Measurements from ENCODE around the gene U2AF1. TPM values are rescaled to one million over a fixed set of nuclear protein-coding genes. Genes with fewer than 3 reads are reported as not detected.
"Not testable (repeated sequence)": the region's sequence is repeated elsewhere in the genome, so short reads cannot be mapped to it uniquely, and the experiment has no call there.

Gene U2AF1, protein sequence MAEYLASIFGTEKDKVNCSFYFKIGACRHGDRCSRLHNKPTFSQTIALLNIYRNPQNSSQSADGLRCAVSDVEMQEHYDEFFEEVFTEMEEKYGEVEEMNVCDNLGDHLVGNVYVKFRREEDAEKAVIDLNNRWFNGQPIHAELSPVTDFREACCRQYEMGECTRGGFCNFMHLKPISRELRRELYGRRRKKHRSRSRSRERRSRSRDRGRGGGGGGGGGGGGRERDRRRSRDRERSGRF
- polyA plus RNA-seq (2013, experiment 1 of 2; ENCODE audit: insufficient read length), result 43.6 TPM
- 44.6 TPM for polyA plus RNA-seq (2013, experiment 2 of 2; ENCODE audit: insufficient read length)

DNA sequence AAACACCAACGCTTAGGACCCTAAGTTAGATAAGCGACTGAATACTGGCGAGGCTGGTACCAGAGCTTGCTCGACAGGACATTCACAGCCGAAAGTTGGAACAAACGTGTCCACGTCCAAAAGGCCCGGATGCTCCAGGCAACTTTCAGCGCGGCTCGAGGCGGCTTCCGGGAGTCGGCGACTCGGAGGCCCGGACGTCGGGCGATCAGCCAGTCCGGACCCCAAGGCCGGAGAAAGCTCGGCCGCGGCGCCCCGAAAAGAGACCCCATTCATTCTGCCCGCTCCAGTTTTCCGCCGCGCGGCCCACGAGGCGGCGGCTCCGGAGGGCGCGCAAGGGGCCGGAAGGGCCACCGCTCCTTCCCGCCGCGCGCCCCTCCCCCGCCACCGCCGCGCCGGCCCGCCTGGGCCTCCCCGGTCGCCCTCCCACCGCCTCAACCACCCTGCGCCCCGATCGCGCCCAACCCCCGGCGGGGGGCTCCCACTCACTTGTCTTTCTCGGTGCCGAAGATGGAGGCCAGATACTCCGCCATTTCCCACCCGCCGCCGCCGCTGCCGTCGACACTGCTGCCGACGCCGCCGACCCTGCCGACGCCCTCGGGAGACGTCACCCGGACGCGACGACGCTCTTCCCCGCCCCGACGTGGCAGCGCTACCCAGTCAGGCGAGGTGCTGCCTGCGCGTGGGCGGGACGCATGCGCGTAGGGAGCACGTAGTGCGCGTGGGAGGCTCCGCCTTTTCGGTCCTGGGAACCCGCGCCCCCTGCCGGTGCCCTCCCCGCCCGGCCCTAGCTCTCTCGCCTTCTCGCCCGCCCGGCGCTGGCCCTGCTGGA is at the start of gene U2AF1:
U2AF1 (minus strand) TSS at position 606 of the 829 bp plus-strand sequence; CDS start at position 530, 76 bp downstream.
- DNase-seq, result peak; percentile 2

DNA sequence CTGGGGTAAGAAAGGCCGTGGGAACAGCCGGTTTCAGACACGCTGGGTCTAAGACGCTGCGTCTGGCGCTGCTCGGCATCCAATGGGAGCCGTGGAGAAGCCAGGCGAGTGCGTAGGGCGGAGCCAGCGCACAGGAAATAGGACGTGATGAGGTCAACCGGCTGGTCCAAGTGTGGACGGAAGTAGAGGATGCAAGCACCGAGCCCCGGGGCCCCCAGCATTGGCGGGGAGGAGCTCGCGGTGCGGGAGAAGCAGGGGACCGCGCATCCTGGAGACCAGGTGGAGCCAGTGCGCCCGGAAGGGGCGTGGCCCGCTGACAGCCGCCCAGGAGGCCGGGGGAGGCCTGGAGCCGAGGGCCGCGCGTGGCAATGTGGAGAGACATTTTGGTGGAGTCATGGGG is 46.2 kb upstream of the U2AF1 start:
- DNase-seq, result not testable (repeated sequence)

DNA sequence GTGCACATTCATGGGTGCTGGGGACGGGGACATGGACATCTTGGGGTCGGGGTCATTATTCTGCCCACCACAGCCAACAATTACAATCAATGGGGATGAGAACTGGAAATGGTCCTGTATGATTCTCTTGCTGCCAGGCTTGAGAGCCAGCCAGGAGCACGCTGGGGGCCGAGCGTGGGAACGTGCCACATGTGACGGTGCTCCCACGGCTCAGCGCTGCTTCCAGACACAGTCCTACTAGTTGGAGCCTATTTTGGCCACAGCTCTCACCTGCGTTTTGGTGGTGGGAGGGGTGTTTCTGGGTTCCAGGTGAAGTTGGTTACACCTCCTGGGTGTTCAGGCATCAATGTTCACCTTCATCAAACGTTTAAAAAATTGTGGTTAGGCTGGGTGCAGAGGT is 42.0 kb upstream of the U2AF1 start:
- not testable (repeated sequence) for DNase-seq

DNA sequence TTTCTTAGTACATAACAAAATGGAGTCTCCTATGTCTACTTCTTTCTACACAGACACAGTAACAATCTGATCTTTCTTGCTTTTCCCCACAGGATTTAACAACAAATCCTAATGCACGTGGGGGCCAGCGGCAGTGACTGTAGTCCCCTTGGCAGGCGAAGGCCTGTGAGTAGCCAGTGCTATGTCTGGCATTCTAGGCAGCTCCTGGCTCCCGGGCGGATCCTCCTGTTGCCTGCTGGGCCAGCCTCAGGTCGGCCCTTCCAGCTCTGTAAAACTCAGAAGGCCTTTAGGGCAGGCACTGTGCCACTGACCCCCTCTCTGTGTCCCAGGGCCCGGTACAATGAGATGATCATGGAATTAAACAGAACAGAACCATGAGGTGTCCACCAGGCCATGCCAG is 40.6 kb upstream of the U2AF1 start:
- not testable (repeated sequence) for DNase-seq

DNA sequence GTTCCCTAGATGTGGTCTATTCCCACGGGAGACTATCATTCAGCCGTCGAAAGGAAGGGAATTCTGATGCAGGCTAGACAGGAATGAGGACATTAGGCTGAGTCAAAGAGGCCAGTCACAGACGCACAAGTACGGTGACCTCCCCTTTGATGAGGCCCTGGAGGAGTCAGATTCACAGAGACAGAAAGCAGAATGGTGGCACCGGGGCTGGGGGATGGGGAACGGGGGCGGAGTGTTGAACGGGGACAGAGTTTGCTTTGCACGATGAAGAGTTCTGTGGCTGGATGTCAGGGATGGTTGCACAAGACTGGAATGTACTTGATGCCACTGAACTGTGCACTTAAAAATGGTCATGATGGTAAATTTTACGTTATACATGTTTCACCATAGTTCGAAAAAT is 39.3 kb upstream of the U2AF1 start:
- not testable (repeated sequence) for DNase-seq

DNA sequence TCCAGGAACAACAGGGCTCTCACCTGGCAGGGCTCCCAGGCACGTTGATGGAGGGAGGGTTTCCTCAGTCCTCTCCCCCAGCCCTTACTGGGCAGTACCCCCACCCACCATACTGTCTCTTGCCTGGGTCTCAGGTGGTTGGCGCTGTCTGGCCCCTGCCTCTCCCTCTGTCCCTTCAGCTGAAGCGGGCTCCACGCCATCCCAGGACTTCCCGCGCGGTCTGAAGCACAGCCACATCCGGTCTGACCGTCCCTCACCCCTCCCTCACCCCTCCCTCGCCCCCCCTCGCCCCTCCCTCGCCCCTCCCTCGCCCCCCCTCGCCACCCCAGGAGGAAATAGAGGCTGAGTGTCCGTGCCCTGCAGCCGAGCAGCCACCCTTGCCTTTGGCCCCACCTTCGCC is 34.0 kb upstream of the U2AF1 start:
- DNase-seq, result not testable (repeated sequence)

DNA sequence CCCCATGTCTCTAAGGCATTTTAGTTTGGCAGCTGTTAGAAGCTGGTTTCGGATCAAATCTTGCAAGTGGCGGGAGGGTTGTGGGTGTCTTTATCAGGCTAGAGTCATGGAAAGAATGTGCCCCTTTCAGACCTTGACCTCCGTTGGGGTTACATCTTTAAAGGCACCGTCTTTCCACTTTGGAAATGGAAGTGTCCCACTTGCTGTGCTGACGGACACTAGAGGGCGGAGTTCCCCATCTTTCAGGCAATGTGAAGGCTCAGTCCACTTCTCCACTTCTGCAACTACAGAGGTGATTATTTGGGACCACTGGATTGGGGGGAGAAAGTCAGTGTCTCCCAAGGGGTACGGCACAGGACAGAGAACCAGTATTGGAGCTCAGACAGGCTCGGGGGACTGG is 31.6 kb upstream of the U2AF1 start:
- DNase-seq, result not testable (repeated sequence)

DNA sequence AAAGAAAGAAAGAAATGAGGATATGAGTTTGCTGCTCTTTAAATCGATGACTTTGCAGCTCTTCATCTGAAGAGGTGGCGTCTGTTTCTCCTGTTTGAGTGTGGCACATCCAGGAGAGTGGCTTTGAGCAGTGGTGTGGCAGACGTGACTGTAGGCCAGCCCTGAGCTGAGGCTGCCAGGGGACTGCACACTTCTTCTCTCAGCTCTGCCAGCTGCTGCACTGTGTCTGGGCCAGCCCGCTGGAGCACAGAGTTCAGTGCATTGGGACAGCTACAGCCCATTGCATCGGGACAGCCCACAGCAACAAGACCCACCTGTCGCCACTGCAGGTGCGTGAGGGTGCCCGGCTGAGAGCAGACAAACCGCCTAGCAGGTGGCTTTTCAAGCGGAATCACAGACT is 27.1 kb upstream of the U2AF1 start:
- not testable (repeated sequence) for DNase-seq

DNA sequence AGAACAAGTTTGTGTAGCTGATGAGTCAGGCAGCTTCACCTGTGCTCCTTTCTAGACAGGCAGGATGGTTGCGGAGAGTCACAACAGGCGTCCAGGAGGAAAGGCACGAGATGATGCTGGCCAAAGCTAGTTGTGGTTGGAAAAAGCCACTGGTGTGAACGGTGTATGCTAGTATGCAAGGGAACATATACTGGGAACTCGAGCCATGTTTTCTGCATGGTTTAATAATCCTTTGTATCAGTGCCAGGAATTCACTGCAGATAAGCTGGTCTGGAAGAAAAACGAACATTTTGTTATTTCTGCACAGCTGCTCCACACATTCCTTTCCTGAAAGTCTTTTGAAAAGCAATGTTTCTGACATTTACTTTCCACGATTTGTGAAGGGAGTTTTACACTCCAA is 22.7 kb upstream of the U2AF1 start:
- not testable (repeated sequence) for DNase-seq

DNA sequence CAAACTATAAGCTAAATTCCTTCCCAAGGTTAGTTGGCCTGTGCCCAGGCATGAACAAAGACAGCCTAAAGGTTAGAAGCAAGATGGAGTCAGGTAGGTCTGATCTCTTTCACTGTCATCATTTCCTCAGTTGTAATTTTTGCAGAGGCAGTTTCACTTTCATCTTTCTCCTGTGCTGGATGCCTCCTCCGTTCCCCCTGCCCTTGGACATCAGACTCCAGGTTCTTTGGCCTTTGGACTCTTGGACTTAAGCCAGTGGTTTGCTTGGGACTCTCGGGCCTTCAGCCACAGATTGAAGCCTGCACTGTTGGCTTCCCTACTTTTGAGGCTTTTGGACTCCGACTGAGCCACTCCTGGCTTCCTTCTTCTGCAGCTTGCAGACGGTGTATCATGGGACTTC is 8.6 kb upstream of the U2AF1 start:
- not testable (repeated sequence) for DNase-seq

DNA sequence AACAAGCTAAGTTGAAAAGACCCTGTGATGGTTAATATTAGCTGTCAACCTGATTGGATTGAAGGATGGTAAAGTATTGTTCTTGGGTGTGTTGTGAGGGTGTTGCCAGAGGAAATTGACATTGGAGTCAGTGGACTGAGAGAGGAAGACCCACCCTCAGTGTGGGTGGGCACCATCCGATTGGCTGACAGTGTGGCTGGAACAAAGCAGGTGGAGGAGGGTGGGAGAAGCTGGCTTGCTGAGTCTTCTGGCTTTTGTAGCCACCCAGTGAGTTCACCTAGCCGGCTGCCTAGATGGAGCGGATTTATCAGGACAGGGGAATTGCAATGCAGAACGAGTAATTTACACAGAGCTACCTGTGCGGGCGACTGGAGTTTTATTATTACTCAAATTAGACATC is 7.1 kb upstream of the U2AF1 start:
- not testable (repeated sequence) for DNase-seq

DNA sequence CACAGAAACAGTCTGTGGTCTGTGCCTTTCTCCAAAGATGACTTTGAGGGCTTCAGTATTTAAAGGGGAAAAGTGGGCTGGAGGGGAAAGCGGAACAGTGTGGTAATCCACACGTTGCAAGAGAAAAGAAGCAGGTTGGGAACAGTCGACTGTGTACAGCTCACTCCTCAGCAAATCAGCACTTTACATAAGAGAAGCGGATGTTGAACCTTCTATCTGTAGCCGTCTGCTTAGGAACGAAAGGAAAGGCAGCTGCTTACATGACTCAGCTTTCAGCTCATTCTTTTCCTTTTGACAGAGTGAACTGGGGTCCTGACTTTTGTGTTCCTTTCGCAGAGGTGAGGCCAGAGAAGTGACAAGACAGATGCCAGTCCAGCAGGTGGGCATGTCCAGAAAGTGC is 1.6 kb upstream of the U2AF1 start:
- DNase-seq, result not testable (repeated sequence)

DNA sequence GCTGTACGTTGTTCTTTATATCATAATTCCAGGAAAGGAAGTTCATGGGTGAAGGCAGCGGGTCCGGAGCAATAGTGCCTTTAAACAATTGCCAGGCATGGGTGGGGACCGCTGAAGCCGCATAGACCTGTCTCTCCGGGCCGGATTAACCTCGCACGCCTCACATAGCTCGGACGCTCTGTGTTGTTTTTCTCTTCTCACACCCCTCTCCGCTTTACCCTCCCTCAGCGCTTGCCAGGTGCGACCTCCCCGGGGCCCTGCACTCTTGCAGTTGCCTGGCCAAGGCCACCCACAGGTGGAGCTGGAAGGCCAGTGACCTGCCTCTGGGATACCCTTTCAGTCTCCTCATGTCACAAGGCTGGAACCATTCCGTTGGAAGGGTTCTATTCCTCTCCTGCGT is 807 bp upstream of the U2AF1 start:
- not testable (repeated sequence) for DNase-seq

DNA sequence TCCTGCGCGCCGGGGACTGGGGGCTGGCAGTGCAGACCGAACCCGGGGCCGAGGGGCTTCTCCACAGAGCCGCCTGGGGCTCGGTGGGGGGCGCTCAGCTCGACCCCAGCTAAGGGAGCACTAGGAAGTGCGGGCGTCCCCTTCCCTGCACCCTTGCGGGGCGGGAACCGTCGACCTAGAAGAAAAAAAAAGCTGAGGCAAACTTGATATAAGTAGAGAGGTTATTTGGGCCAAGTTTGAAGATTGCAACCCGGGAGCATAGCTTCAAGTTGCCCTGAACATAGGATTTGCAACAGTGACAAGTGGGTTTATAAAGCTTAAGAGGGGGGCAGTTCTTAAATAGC is 396 bp upstream of the U2AF1 start:
- DNase-seq, result not testable (repeated sequence)

DNA sequence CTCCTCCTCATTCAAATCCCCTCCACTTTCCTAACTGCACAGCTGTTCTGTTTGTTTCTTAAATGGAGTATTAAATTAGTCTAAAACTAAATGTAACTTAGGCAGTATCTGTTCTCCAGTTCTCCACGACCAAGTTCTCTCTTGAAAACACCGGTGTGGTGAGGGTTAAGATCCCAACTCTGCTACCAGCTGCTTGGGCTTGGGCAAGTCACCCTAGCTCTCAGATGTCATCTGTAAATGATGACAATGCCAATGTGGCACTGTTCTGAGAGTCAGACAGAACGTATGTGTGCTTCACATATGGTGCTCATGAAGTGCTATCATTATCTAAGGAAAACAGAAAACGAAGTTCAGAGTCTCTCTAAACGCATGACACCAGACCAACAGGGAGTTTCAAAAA is 2.7 kb downstream of the U2AF1 start:
- DNase-seq, result not testable (repeated sequence)

DNA sequence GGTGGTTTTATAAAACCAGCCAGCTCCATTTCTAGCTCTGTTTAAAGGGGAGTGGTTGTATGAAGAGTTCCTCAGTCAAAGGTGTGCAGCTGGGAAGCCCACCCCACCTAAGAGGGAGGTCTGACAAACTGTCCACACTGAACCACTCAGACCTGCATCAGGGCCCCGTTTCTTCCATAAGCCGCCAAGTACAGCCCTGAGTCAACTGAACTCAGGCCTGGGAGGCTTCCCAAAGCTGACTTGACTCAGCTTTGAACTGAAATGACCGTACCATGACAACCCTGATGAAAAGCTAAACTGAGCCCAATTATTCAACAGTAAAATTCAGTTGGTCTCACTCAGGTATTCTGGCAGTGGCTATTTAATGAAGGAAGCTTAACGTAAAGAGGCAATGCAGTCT is 5.1 kb downstream of the U2AF1 start:
- not testable (repeated sequence) for DNase-seq

DNA sequence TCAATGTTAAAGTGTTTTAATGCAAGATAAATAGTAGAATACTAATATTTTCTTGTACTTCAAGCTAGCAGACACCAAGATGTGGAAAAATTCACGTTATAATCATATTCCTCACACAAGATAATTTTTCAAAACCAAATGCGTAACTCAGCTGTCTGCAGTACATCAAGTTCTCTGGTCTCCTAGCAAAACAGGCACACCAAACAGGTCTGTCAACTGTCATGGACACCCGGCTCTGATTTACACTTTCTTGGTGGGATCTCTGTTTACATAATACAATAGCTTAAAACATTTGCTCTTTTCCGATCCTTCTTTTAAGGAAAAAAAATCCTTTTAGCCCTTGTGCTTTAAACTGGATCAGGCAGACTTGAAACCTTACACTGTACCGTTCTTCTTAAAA is 5.7 kb downstream of the U2AF1 start:
- DNase-seq, result not testable (repeated sequence)

DNA sequence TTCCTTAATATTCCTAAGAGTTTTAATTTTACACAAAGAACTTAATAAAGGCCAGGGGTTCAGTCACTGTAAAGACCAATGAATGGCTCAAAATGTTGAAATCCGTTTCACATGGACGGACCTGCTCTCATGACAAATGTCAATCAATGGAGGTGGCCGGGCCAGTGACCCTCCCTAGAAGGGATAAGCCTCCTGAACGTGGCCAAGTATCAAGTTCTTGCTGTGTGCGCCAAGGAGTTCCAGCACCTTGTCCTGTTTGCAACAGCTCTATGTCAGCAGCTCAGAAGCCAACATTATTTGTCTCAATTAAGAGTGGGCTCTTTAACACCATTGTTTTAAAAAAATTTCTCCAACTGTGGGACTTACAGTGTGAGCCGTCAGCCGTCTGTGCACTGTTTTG is 6.4 kb downstream of the U2AF1 start:
- DNase-seq, result not testable (repeated sequence)

DNA sequence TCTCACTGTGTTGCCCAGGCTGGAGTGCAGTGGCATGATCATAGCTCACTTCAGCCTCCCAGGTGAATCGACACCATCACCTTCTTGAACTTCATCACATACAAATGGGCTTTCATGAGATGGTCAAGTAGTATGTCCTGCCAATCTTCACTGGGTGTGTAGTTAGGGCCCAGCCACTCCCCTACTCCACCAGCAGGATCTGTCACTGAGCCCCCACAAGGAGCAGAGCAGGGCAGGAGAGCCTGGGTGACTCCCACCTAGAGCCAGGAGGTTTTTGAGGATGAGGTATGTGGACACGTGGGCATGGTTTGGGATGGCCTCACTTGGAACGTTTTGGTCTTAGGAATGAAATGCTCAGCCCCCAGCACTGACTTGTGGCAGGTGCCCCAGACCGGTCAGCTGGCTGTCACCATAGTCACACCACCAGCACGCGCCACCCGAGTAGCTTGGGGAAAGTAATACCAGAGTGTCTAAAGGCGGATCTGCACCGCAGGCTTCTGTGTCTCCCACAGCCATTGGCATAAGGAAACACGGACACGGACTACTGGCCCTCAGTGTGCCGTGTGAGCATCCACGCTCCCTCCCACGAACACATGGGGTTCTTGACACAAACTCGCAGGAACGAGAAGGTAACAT is 15.3 kb downstream of the U2AF1 start:
- not testable (repeated sequence) for DNase-seq

DNA sequence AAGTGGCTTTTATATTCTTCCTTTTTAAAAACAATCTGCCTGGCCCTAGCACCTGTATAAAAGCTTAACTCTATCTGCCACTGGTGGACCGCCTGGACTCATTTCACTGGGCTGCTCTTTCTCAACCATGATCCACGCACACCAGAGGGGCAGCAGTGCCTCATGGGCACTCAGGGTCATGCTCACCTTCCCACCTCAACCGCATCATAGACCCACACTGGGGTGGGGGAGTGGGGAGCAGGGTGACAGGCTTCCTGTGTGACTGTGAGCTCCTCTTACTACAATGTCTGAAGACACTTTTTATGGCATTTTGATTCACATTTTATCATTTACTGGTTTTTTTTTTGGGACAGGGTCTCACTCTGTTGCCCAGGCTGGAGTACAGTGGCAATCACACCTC is 16.4 kb downstream of the U2AF1 start:
- not testable (repeated sequence) for DNase-seq

DNA sequence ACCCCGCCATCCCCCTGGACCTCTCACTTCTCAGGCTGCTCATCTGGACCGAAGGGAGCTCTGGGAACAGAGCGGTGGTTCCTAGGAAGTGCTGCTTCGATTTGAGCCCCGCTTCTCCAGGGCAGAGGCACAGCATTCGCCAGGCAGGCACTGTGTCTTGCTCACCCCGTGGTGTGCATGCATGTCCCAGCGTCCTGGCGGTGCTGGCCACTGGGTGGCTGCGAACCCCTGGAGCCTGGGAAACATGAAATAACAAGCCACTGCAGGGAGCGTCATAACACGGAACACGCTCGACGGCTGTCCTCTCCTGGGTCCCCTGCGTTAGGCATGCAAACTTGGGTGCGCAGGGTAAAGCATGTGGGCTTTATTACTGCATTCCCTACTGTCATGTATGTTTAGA is 17.9 kb downstream of the U2AF1 start:
- DNase-seq, result not testable (repeated sequence)

DNA sequence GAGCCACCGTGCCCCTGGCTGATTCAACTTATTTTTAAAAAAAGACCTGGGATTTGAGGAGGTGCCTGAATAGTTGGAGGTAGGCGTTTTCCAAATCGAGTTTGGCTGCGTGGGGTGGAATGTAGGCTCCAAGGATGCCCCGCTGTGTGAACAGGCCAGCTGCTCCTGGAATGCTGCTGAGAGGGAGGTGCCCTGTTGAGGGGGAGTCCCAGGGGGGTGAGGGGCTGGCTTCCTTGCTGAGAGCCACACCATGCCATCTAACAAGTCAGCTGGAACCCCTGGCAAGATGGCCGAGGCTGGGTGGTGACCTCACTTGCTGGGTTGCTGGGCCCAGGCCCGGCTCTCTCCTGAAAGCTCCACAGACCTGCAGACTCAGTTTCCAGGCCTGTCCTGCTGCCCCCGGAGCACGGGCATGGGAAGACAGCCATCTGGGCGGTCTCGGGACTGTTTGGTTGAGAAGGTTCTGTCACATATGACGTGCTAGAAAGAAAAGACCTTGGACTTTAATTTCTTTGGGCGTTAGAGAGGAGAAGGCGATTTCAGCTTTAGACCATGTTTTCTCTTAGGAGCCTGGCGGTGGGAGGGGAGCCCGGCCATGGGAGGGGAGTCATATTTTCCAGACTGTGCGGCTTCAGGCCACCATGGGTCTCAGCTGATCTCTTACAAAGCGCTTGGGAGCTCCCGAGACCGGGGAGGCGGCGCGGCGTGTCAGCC is 24.6 kb downstream of the U2AF1 start:
- not testable (repeated sequence) for DNase-seq

DNA sequence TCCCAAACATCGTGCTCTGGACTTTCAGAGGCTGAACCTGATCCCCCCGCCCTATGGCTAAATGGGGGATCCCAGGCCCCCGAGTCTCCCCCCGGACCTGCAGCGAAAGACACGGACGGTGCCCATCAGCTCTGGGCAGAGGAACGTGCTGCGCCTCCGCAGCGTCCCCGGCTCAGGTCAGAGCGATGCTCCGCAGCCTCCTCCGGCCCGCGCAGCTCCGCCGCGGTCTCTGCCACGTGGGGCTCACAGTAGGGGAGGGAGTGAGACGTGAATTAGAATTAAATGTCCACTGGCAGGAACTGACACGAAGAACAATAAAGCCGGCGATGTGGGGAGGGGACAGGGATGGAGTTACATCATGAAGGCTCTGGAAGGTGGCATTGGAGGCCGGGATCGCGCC is 30.7 kb downstream of the U2AF1 start:
- not testable (repeated sequence) for DNase-seq
